ENCODE results near the gene SINHCAF.
"Not testable (repeated sequence)": the region's sequence is repeated elsewhere in the genome, so short reads cannot be mapped to it uniquely, and the experiment has no call there.

The SINHCAF gene

GRCh38 chr12:31248337-31248736 lies 77.6 kb downstream of the SINHCAF start:
- no peak overlapping the region for H3K4me3 ChIP-seq (ENCODE audit: low read depth, low read length)
- DNase-seq (ENCODE audit: low read depth): no peak
- TF ChIP-seq CTCF (IDR thresholded peaks at IDR 0.05; ENCODE audit: control insufficient read depth, extremely low read depth, insufficient read depth): no peak

GRCh38 chr12:31246470-31246850 lies 79.5 kb downstream of the SINHCAF start:
- TF ChIP-seq CTCF (IDR thresholded peaks at IDR 0.05; ENCODE audit: control insufficient read depth, extremely low read depth, insufficient read depth): no peak
- no peak for DNase-seq (ENCODE audit: low read depth)
- H3K4me3 ChIP-seq (ENCODE audit: low read depth, low read length): no peak overlapping the region

GRCh38 chr12:31245822-31246469 lies 80.0 kb downstream of the SINHCAF start:
- no peak overlapping the region for H3K4me3 ChIP-seq (ENCODE audit: low read depth, low read length)
- DNase-seq (ENCODE audit: low read depth): no peak
- peak; percentile 22; the same call in 1 of the 2 replicates for TF ChIP-seq CTCF (IDR thresholded peaks at IDR 0.05; ENCODE audit: control insufficient read depth, extremely low read depth, insufficient read depth)

GRCh38 chr12:31242418-31242817 lies 83.5 kb downstream of the SINHCAF start:
- DNase-seq (ENCODE audit: low read depth): not testable (repeated sequence)

GRCh38 chr12:31238764-31239387 lies 87.1 kb downstream of the SINHCAF start:
- TF ChIP-seq CTCF (IDR thresholded peaks at IDR 0.05; ENCODE audit: control insufficient read depth, extremely low read depth, insufficient read depth): peak; percentile 69
- H3K4me3 ChIP-seq (ENCODE audit: low read depth, low read length): no peak overlapping the region
- no peak for DNase-seq (ENCODE audit: low read depth)

More at GRCh38 chr12:31242418-31242817, 83.5 kb downstream of the SINHCAF start:
- H3K4me3 ChIP-seq (ENCODE audit: low read depth, low read length): not testable (repeated sequence)

GRCh38 chr12:31238333-31238732 lies 87.6 kb downstream of the SINHCAF start:
- not testable (repeated sequence) for DNase-seq (ENCODE audit: low read depth); H3K4me3 ChIP-seq (ENCODE audit: low read depth, low read length)

GRCh38 chr12:31236998-31237637 lies 88.8 kb downstream of the SINHCAF start:
- TF ChIP-seq CTCF (IDR thresholded peaks at IDR 0.05; ENCODE audit: control insufficient read depth, extremely low read depth, insufficient read depth): no peak
- DNase-seq (ENCODE audit: low read depth): no peak
- H3K4me3 ChIP-seq (ENCODE audit: low read depth, low read length): no peak overlapping the region
